Osteocyte (in vitro differentiated cells): ENCODE data around the gene SYPL1. TPM values are rescaled to one million over a fixed set of nuclear protein-coding genes. Genes with fewer than 3 reads are reported as not detected.

Experiments used
- DNase-seq: peaks from one replicate; pipeline ENCODE4 v3.0.0; 2021; ENCODE audit warnings: mixed read lengths; ENCODE audit not compliant: unreplicated experiment; ENCODE audit errors: extremely low spot score
- H3K27ac Mint-ChIP-seq: one replicate; pipeline ENCODE4 v1.8.0; 2021; ENCODE audit warnings: mild to moderate bottlenecking, mixed read lengths; ENCODE audit not compliant: unreplicated experiment
- H3K27me3 Mint-ChIP-seq: one replicate; pipeline ENCODE4 v1.8.0; 2021; ENCODE audit warnings: mixed read lengths; ENCODE audit not compliant: unreplicated experiment
- H3K36me3 Mint-ChIP-seq: one replicate; pipeline ENCODE4 v1.8.0; 2021; ENCODE audit warnings: mixed read lengths; ENCODE audit not compliant: unreplicated experiment
- H3K4me1 Mint-ChIP-seq: one replicate; pipeline ENCODE4 v1.8.0; 2021; ENCODE audit warnings: mixed read lengths; ENCODE audit not compliant: unreplicated experiment
- H3K4me3 Mint-ChIP-seq: one replicate; pipeline ENCODE4 v1.8.0; 2021; ENCODE audit warnings: mild to moderate bottlenecking, moderate library complexity, mixed read lengths; ENCODE audit not compliant: unreplicated experiment
- H3K9me3 Mint-ChIP-seq: one replicate; pipeline ENCODE4 v1.8.0; 2021; ENCODE audit warnings: mixed read lengths; ENCODE audit not compliant: unreplicated experiment
- total RNA-seq: library from RNA; stranded (reverse); gene quantifications from 2 replicates; pipeline ENCODE4 v1.2.1, GENCODE V29; 2021
- TF ChIP-seq, protein P1 (sequence below): fragments of 200-600 bp; sonication (generic); IDR thresholded peaks from 2 replicates; pipeline ENCODE4 v1.5.0; 2021; ENCODE audit warnings: antibody characterized with exemption, mild to moderate bottlenecking, moderate library complexity

SYPL1 gene
- total RNA-seq, 1 donor from 2014 or later, result 80.9 TPM

DNA sequence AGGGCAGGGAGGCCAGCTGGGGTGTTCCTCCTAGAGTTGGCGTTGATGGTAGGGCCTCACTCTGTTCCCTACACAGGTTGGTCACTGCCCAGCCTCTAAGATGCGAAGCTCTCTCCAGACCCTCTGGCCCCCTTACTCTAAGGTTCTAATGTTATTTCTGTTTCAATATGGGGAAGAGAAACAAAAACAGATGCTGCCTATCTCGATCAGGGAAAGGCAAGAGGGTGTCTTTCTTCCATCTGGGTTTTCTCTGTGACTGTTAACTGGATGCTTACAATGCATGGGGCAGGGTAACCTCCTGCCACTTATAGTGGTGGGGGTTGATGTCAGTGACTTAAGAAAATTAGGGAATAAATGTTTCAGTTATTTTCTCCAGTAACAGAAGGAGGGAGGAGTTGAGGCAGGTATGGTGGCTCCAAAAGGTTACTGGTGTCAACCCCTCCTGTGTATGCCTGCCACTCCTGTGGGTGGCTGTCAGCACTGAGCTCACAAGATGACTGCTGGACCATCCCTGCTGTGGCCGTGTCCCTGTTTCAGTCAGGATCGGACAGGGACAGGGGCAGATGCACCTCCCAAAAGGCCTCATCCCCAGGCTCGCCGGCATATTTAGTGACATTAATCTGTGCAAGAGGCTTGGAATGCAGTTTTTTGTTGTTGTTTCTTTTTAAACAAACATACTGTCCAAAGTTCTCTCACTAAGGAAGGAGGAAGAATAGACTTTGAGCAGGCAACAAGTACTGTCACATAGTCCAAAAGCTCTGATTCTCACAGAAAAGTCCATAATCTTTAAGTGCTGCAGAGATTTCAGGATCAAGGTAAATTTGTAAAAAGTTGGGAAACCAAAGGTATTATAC is 39.6 kb upstream of the SYPL1 start:
- no peak for DNase-seq
- Mint-ChIP-seq H3K4me3 (no peak overlapping the region), H3K9me3 (no peaks in the 10 kb centered on the region), H3K27me3 (peaks cover 35% of the 10 kb centered on the region), H3K36me3 (no peaks in the 10 kb centered on the region), H3K4me1 (peaks cover 21% of the 10 kb centered on the region), H3K27ac (no peak overlapping the region)
- TF ChIP-seq, protein P1, sequence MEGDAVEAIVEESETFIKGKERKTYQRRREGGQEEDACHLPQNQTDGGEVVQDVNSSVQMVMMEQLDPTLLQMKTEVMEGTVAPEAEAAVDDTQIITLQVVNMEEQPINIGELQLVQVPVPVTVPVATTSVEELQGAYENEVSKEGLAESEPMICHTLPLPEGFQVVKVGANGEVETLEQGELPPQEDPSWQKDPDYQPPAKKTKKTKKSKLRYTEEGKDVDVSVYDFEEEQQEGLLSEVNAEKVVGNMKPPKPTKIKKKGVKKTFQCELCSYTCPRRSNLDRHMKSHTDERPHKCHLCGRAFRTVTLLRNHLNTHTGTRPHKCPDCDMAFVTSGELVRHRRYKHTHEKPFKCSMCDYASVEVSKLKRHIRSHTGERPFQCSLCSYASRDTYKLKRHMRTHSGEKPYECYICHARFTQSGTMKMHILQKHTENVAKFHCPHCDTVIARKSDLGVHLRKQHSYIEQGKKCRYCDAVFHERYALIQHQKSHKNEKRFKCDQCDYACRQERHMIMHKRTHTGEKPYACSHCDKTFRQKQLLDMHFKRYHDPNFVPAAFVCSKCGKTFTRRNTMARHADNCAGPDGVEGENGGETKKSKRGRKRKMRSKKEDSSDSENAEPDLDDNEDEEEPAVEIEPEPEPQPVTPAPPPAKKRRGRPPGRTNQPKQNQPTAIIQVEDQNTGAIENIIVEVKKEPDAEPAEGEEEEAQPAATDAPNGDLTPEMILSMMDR, result no peak

DNA sequence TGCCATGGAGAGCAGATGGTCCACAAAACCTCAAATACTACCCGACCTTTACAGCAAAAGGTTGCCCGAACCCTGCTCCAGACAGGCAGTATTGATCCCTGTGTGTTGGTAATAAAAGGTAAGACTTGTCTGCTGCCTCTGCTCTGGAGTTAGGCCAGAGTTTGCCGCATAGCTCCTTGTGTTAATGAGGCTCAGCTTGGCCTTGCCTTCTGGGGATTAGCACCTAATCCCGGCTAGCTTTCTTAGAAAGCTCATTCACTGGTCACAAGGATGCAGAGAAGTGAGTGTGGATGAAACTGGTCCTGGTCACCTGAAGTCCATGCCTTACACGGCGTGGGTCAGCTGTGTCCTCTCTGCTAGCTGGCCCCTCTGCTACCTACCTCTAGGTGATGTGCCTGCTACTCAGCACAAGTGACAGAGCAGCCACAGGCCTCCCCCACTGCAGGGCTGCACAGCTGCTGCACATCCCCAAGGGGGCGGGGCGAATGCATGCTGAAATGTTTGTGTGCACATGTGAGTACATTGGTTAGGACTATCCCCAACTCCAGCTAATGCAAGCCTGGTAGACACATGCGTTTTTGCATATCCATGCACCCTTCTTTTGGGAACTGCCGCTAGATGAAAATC is 31.7 kb upstream of the SYPL1 start:
- H3K36me3 Mint-ChIP-seq, result no peaks in the 10 kb centered on the region
- H3K4me1 Mint-ChIP-seq, result peaks cover 9% of the 10 kb centered on the region
- H3K4me3 Mint-ChIP-seq, result no peak overlapping the region
- no peaks in the 10 kb centered on the region for H3K9me3 Mint-ChIP-seq
- TF ChIP-seq, protein P1, result no peak
- H3K27me3 Mint-ChIP-seq, result peaks cover 24% of the 10 kb centered on the region
- DNase-seq, result no peak
- H3K27ac Mint-ChIP-seq, result no peak overlapping the region

DNA sequence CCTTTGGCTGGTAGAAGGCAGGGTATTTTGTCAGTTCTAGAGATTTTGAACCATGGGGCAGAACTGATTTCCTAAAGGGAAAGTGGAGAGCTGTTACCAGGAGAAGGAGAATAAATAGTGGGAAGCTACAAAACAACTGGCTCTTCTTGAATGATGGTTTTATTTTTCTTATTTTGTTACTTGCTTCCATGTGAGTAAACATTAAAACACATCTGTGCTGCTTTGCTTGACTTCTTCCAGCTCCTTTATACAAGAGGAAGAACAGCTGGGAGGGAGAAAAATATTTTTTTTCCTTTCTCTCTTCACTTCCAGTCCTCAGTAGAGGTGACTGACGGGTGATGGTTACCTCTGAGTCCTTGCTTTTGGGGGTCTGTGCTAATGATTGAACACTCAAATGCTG is 30.0 kb upstream of the SYPL1 start:
- TF ChIP-seq, protein P1, result no peak
- H3K4me1 Mint-ChIP-seq, result peaks cover 9% of the 10 kb centered on the region
- no peak overlapping the region for H3K4me3 Mint-ChIP-seq
- H3K27ac Mint-ChIP-seq, result no peak overlapping the region
- no peaks in the 10 kb centered on the region for H3K36me3 Mint-ChIP-seq
- no peak for DNase-seq
- no peaks in the 10 kb centered on the region for H3K9me3 Mint-ChIP-seq
- peaks cover 19% of the 10 kb centered on the region for H3K27me3 Mint-ChIP-seq

DNA sequence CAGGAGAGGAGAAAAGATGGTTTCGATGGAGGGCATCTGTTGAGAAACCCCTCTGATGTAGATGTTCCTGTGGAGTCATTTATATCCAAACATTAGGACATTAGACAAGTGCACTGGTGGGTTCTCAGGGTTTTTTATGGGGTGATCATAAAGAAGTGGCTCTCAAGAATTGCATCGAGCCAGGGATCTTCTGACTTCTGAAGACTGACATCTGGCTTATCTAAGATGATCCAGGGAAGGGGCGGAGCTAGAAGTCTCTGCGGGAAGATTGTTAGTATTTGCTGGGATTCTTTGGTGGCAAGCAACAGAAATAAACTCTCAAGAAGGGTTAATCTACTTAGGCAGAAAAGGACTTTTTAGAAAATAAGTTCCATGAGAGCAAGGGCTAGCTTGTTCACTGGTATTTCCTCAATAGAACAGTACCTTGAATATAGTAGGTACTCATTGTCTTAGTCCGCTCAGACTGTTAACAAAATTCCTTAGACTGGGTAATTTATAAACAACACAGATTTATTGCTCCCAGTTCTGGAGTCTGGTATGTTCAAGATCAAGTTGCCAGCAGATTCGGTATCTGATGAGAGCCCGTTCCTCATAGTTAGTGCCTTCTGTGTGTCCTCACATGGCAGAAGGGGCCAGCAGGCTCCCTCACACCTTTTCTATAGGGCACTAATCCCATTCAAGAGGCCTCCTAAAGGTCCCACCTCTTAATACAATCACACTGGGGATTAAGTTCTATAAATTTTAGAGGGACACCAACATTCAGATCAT is 28.5 kb upstream of the SYPL1 start:
- Mint-ChIP-seq H3K36me3 (no peaks in the 10 kb centered on the region), H3K27ac (no peak overlapping the region)
- no peak for DNase-seq

More for the DNA sequence above, 28.5 kb upstream of the SYPL1 start:
- H3K27me3 Mint-ChIP-seq, result peaks cover 16% of the 10 kb centered on the region
- no peak overlapping the region for H3K4me3 Mint-ChIP-seq
- peaks cover 9% of the 10 kb centered on the region for H3K4me1 Mint-ChIP-seq
- TF ChIP-seq, protein P1, result no peak
- no peaks in the 10 kb centered on the region for H3K9me3 Mint-ChIP-seq
